Ascending aorta (tissue), 2 donors: Measurements from ENCODE around the gene ADGRF4. TPM values are rescaled to one million over a fixed set of nuclear protein-coding genes. Genes with fewer than 3 reads are reported as not detected.

ENCODE experiments used
- DNase-seq, 2 donors: peaks; one replicate each; pipeline ENCODE4 v3.0.0-alpha.2; 2019; ENCODE audit warnings: low spot score in 2 of 2
- H3K27ac ChIP-seq, 2 donors: fragments of 200-600 bp; sonication (generic); one replicate each; pipeline ENCODE4 v1.5.1; 2016 to 2017; ENCODE audit warnings: mild to moderate bottlenecking in 1 of 2
- H3K27me3 ChIP-seq: fragments of 200-600 bp; sonication (generic); one replicate; pipeline ENCODE4 v1.5.1; 2017
- H3K36me3 ChIP-seq, 2 donors: fragments of 200-600 bp; sonication (generic); one replicate each; pipeline ENCODE4 v1.5.1; 2016
- H3K4me1 ChIP-seq, 2 donors: fragments of 200-600 bp; sonication (generic); one replicate each; pipeline ENCODE4 v1.5.1; 2016 to 2017; ENCODE audit warnings: mild to moderate bottlenecking in 1 of 2
- H3K4me3 ChIP-seq, 2 donors: fragments of 200-600 bp; sonication (generic); one replicate each; pipeline ENCODE4 v1.5.1; 2016 to 2017; ENCODE audit warnings: mild to moderate bottlenecking in 1 of 2
- H3K9me3 ChIP-seq, 2 donors: fragments of 200-600 bp; sonication (generic); one replicate each; pipeline ENCODE4 v1.5.1; 2016
- intact Hi-C: fragments of 100-400 bp; cut with DNase I; formaldehyde crosslinking; loops from one replicate; pipeline ENCODE4 v1.15.1; 2023
- total RNA-seq: library from RNA; depleted of rRNA; stranded (reverse); fragments of >200 nt; gene quantifications from one replicate; pipeline ENCODE4 v1.1.0, GENCODE V29; 2016
- TF ChIP-seq, protein P1 (sequence below), 3 experiments: fragments of 200-600 bp in 2 of 3; fragments of 450-650 bp in 1 of 3; sonication (generic) in 2 of 3; IDR thresholded peaks; one replicate each; pipeline ENCODE4 v1.5.1; 2016 to 2019; ENCODE audit warnings: antibody characterized with exemption in 3 of 3, mild to moderate bottlenecking in 1 of 3, moderate library complexity in 1 of 3

Gene ADGRF4, protein sequence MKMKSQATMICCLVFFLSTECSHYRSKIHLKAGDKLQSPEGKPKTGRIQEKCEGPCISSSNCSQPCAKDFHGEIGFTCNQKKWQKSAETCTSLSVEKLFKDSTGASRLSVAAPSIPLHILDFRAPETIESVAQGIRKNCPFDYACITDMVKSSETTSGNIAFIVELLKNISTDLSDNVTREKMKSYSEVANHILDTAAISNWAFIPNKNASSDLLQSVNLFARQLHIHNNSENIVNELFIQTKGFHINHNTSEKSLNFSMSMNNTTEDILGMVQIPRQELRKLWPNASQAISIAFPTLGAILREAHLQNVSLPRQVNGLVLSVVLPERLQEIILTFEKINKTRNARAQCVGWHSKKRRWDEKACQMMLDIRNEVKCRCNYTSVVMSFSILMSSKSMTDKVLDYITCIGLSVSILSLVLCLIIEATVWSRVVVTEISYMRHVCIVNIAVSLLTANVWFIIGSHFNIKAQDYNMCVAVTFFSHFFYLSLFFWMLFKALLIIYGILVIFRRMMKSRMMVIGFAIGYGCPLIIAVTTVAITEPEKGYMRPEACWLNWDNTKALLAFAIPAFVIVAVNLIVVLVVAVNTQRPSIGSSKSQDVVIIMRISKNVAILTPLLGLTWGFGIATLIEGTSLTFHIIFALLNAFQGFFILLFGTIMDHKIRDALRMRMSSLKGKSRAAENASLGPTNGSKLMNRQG
- not detected for total RNA-seq

- Histone ChIP-seq H3K4me1 (no peaks in the 10 kb centered on the region), H3K27ac (no peak within 1 kb of the TSS), H3K36me3 (no peaks in the 10 kb centered on the region), H3K27me3 (no peaks in the 10 kb centered on the region), H3K9me3 (no peaks in the 10 kb centered on the region), H3K4me3 (no peak within 1 kb of the TSS)
- DNase-seq, result no peak
- TF ChIP-seq, protein P1, sequence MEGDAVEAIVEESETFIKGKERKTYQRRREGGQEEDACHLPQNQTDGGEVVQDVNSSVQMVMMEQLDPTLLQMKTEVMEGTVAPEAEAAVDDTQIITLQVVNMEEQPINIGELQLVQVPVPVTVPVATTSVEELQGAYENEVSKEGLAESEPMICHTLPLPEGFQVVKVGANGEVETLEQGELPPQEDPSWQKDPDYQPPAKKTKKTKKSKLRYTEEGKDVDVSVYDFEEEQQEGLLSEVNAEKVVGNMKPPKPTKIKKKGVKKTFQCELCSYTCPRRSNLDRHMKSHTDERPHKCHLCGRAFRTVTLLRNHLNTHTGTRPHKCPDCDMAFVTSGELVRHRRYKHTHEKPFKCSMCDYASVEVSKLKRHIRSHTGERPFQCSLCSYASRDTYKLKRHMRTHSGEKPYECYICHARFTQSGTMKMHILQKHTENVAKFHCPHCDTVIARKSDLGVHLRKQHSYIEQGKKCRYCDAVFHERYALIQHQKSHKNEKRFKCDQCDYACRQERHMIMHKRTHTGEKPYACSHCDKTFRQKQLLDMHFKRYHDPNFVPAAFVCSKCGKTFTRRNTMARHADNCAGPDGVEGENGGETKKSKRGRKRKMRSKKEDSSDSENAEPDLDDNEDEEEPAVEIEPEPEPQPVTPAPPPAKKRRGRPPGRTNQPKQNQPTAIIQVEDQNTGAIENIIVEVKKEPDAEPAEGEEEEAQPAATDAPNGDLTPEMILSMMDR (IDR thresholded peaks at IDR 0.05), result no peak
- intact Hi-C loops, result no loop called here
Observed at GRCh38 chr6:47698342-47698787, at the start of gene ADGRF4. TSS of gene ADGRF4 (plus strand) at chr6:47698580. CDS start at chr6:47707246, 8,666 bp downstream.

DNA sequence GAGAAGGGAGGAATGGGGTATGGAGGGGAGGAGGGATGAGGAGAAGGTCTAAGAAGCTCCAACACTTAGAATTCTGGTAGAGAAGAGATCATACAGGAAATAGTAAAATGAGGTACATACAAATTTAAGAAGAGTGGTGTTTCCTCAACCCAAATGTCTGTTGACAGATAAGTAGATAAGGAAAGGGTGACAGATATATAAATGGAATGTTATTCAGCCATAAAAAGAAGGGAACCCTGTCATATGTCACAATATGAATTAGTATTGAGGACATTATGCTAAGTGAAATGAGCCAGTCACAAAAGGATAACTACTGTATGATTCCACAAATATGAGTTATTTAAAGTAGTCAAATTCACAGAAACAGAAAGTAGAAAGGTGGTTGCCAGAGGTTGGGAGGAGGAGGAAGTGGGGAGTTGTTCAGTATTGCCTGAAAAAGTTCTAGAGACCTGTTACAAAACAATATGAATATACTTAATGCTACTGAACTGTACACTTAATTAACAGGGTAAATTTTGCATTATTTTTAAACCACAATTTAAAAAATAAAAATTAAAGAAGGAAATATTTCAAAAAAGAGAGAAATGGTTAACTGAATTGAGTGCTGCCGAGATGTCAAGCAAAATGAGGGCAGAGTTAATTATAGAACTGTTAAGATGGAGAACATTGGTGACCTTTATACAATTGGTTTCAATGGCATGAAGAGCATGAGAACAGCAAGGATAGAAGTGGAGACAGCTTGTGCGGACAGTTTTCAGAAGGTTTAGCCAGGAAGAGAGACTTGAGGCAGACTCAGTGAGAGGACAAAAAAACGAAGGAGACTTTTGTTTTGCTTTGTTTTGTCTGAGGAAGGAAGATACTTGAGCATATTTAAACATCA is 47.6 kb upstream of the ADGRF4 start:
- Histone ChIP-seq H3K27me3 (no peaks in the 10 kb centered on the region), H3K4me3 (no peak overlapping the region), H3K4me1 (no peaks in the 10 kb centered on the region), H3K27ac (no peak overlapping the region), H3K9me3 (no peaks in the 10 kb centered on the region), H3K36me3 (no peaks in the 10 kb centered on the region)
- TF ChIP-seq, protein P1 (IDR thresholded peaks at IDR 0.05), result no peak
- no peak for DNase-seq
- intact Hi-C loops, result no loop called here

GRCh38 chr6:47651505-47651944 is 46.9 kb upstream of the ADGRF4 start:
- Histone ChIP-seq H3K36me3 (no peaks in the 10 kb centered on the region), H3K27me3 (no peaks in the 10 kb centered on the region), H3K9me3 (no peaks in the 10 kb centered on the region), H3K4me1 (no peaks in the 10 kb centered on the region), H3K4me3 (no peak overlapping the region), H3K27ac (no peak overlapping the region)
- intact Hi-C loops, result no loop called here
- no peak for DNase-seq
- TF ChIP-seq, protein P1 (IDR thresholded peaks at IDR 0.05), result no peak

DNA sequence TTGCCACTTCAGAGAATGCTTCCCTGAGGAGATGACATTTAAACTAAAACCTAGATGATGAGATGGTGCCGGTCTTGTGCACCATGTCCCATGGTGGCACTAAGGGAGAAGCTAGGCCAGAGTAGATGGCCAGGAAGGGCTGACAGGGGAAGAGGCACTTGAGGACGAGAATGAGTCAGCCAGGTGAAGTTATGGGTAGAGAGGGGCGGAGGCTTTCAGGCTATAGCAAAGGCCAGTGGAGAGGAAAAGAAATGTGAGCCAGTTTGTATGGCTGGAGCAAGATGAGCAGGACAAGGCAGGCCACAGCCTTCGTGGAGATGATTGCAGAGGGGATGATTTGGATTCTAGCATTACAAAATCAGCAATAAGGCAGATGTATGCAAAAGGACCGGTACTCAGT is 44.7 kb upstream of the ADGRF4 start:
- H3K27me3 ChIP-seq, result no peaks in the 10 kb centered on the region
- H3K9me3 ChIP-seq, result no peaks in the 10 kb centered on the region
- TF ChIP-seq, protein P1 (IDR thresholded peaks at IDR 0.05), result no peak
- H3K4me1 ChIP-seq, result no peaks in the 10 kb centered on the region
- no peaks in the 10 kb centered on the region for H3K36me3 ChIP-seq
- H3K27ac ChIP-seq, result no peak overlapping the region
- no peak overlapping the region for H3K4me3 ChIP-seq
- intact Hi-C loops, result no loop called here
- DNase-seq, result no peak

GRCh38 chr6:47654255-47654654 is 44.1 kb upstream of the ADGRF4 start:
- no peaks in the 10 kb centered on the region for H3K9me3 ChIP-seq
- intact Hi-C loops, result no loop called here
- TF ChIP-seq, protein P1 (IDR thresholded peaks at IDR 0.05), result no peak
- H3K36me3 ChIP-seq, result no peaks in the 10 kb centered on the region
- no peaks in the 10 kb centered on the region for H3K27me3 ChIP-seq
- no peak for DNase-seq
- no peak overlapping the region for H3K27ac ChIP-seq
- no peak overlapping the region for H3K4me3 ChIP-seq
- H3K4me1 ChIP-seq, result no peaks in the 10 kb centered on the region
